GM23248 (cell line): ENCODE results near the gene NOS1AP.

Experiments
- EZH2 ChIP-seq: fragments of 200-600 bp; sonication (generic); IDR thresholded peaks from 2 replicates; pipeline ENCODE4 v1.6.1; 2018; ENCODE audit warnings: antibody characterized with exemption, mild to moderate bottlenecking; ENCODE audit not compliant: insufficient read depth, poor library complexity, severe bottlenecking
- EZH2phosphoT487 ChIP-seq: fragments of 200-600 bp; sonication (generic); IDR thresholded peaks from 2 replicates; pipeline ENCODE4 v1.6.1; 2018; ENCODE audit warnings: antibody characterized with exemption, moderate library complexity, mild to moderate bottlenecking, low read depth; ENCODE audit not compliant: insufficient read depth

GRCh38 chr1:162232034-162232711 lies 162.7 kb downstream of the NOS1AP start:
- TF ChIP-seq EZH2, result no peak
- TF ChIP-seq EZH2phosphoT487, result no peak
